AG08396 (cell line): ENCODE results near the gene ISCU.
"Not testable (repeated sequence)": the region's sequence is repeated elsewhere in the genome, so short reads cannot be mapped to it uniquely, and the experiment has no call there.

Source experiments
- DNase-seq: peaks from one replicate; pipeline ENCODE4 v3.0.0; 2012; ENCODE audit warnings: low spot score, mixed read lengths

ISCU gene

GRCh38 chr12:108618079-108618952 is 55.9 kb downstream of the ISCU start:
- peak; percentile 79 for DNase-seq

GRCh38 chr12:108618953-108619274 is 56.5 kb downstream of the ISCU start:
- DNase-seq: not testable (repeated sequence)
